ENCODE results near the gene COX7A2. TPM values are rescaled to one million over a fixed set of nuclear protein-coding genes. Genes with fewer than 3 reads are reported as not detected.

The COX7A2 gene
- total RNA-seq (2022; extraction: Qiagen RNA extraction), result 274 to 310 TPM (median 287 TPM) in 5 replicates

GRCh38 chr6:75243333-75244062 lies at the start of gene COX7A2:
COX7A2 (minus strand) TSS chr6:75243801; CDS start chr6:75243734, 67 bp downstream.

GRCh38 chr6:75284632-75285282 lies 41.2 kb upstream of the COX7A2 start, which contains the start of gene TMEM30A:
TMEM30A (minus strand) TSS chr6:75284792; CDS start chr6:75284638, 154 bp downstream.

GRCh38 chr6:75205776-75206575 lies 37.6 kb downstream of the COX7A2 start, which contains the start of gene COL12A1:
COL12A1 (minus strand) TSS chr6:75206053; CDS start chr6:75202792, 3,261 bp downstream.

Other genes with a start within 250 kb of the COX7A2 start
- gene COL12A1, start 37.7 kb downstream of the COX7A2 start, total RNA-seq (2022; extraction: Qiagen RNA extraction), result 4.0 to 7.8 TPM (median 4.6 TPM) in 5 replicates
- 28.2 to 46.3 TPM (median 39.2 TPM) in 5 replicates for gene TMEM30A, start 41.0 kb upstream of the COX7A2 start, total RNA-seq (2022; extraction: Qiagen RNA extraction)
- gene FILIP1, start 250.0 kb upstream of the COX7A2 start, total RNA-seq (2022; extraction: Qiagen RNA extraction), result 0.20 to 0.35 TPM (median 0.29 TPM) in 5 replicates